Fibroblast of lung (primary cell): ENCODE data around the gene APOL3. TPM values are rescaled to one million over a fixed set of nuclear protein-coding genes. Genes with fewer than 3 reads are reported as not detected.
A peak's percentile ranks its signal among the peaks of the same experiment; 100 is the strongest.

Experiments
- DNase-seq, 2 donors: peaks; one replicate each; pipeline versions ENCODE4 v3.0.0 to v3.0.0-alpha.2; 2010; ENCODE audit warnings: low read depth in 2 of 2
- H2AFZ ChIP-seq: 2 replicates; pipeline ENCODE4 v1.5.1; 2012; ENCODE audit warnings: low read length, control low read depth, inconsistent platforms
- H3K27ac ChIP-seq: 2 replicates; pipeline ENCODE4 v1.5.1; 2011; ENCODE audit warnings: low read length, control low read depth; ENCODE audit not compliant: insufficient read depth
- H3K27me3 ChIP-seq: 2 replicates; pipeline ENCODE4 v1.5.1; 2011; ENCODE audit warnings: mild to moderate bottlenecking, low read length; ENCODE audit not compliant: control insufficient read depth, insufficient read depth
- H3K36me3 ChIP-seq: 2 replicates; pipeline ENCODE4 v1.5.1; 2011; ENCODE audit warnings: low read length; ENCODE audit not compliant: control insufficient read depth, insufficient read depth
- H3K4me1 ChIP-seq: 2 replicates; pipeline ENCODE4 v1.5.1; 2011; ENCODE audit warnings: low read length; ENCODE audit not compliant: control insufficient read depth, insufficient read depth; ENCODE audit errors: extremely low read depth
- H3K4me2 ChIP-seq: 2 replicates; pipeline ENCODE4 v1.5.1; 2011; ENCODE audit warnings: low read length, control low read depth; ENCODE audit not compliant: insufficient read depth; ENCODE audit errors: extremely low read depth
- H3K4me3 ChIP-seq, 4 experiments: fragments of 200-600 bp in 1 of 4; sonication (generic) in 1 of 4; replicated peaks in 1 of 4; 2 replicates each; pipeline ENCODE4 v1.5.1; 2011 to 2016; ENCODE audit warnings: low read length in 4 of 4, low read depth in 3 of 4, mild to moderate bottlenecking in 3 of 4, control low read depth in 2 of 4, inconsistent platforms in 1 of 4, mixed read lengths in 1 of 4; ENCODE audit not compliant: insufficient read depth in 1 of 4; ENCODE audit errors: control extremely low read depth in 1 of 4
- H3K79me2 ChIP-seq: 2 replicates; pipeline ENCODE4 v1.5.1; 2012; ENCODE audit warnings: mild to moderate bottlenecking, low read length, inconsistent platforms; ENCODE audit not compliant: control insufficient read depth, insufficient read depth
- H3K9ac ChIP-seq: 2 replicates; pipeline ENCODE4 v1.5.1; 2011; ENCODE audit warnings: mild to moderate bottlenecking, low read length, control low read depth; ENCODE audit not compliant: insufficient read depth
- H3K9me3 ChIP-seq: 2 replicates; pipeline ENCODE4 v1.5.1; 2012; ENCODE audit warnings: low read depth, low read length; ENCODE audit not compliant: control insufficient read depth, insufficient read depth
- H4K20me1 ChIP-seq: 2 replicates; pipeline ENCODE4 v1.5.1; 2011; ENCODE audit warnings: low read length; ENCODE audit not compliant: control insufficient read depth, insufficient read depth; ENCODE audit errors: extremely low read depth
- CTCF ChIP-seq, 2 donors: IDR thresholded peaks in 1 of 2; conservative IDR thresholded peaks in 1 of 2; 1 replicate in 1 of 2; 2 replicates in 1 of 2; pipeline ENCODE4 v1.5.1; 2011 to 2012; ENCODE audit warnings: low read length in 2 of 2, control low read depth in 1 of 2, inconsistent platforms in 1 of 2, low read depth in 1 of 2, mild to moderate bottlenecking in 1 of 2
- EZH2 ChIP-seq: IDR thresholded peaks from 2 replicates; pipeline ENCODE4 v1.5.1; 2012; ENCODE audit warnings: low read length, control low read depth, mild to moderate bottlenecking; ENCODE audit errors: missing control alignments
- polyA plus RNA-seq, 2 donors: library from polyadenylated mRNA; depleted of rRNA in 1 of 2; stranded (reverse) in 1 of 2; unstranded in 1 of 2; fragments of >200 nt; gene quantifications; 2 replicates each; pipeline ENCODE4 v1.2.1, GENCODE V29; 2011 to 2012; ENCODE audit warnings: missing spikeins in 1 of 2
- total RNA-seq: library from RNA; depleted of rRNA; stranded (reverse); fragments of >200 nt; gene quantifications from 2 replicates; pipeline ENCODE4 v1.2.1, GENCODE V29; 2014

APOL3 gene
- total and polyA plus RNA-seq, 2 donors (not counting 1 experiment from before 2014, with no cell fraction given), result 22.5 to 42.3 TPM

- no peak for DNase-seq
- Histone ChIP-seq H3K79me2 (no peaks in the 10 kb centered on the region), H3K36me3 (no peaks in the 10 kb centered on the region), H3K27me3 (no peaks in the 10 kb centered on the region), H3K9ac (no peak overlapping the region), H4K20me1 (no peaks in the 10 kb centered on the region), H3K27ac (no peak overlapping the region), H3K9me3 (no peaks in the 10 kb centered on the region), H2AFZ (no peak overlapping the region), H3K4me1 (peaks cover 4% of the 10 kb centered on the region), H3K4me2 (no peak overlapping the region), H3K4me3 (no peak overlapping the region)
- no peak for TF ChIP-seq EZH2
- TF ChIP-seq CTCF (conservative IDR thresholded peaks at IDR 0.05 in 1 of 2, IDR thresholded peaks at IDR 0.05 in 1 of 2; ENCODE audit: low read depth in 1 of 2, low read length in 2 of 2), result no peak
These were observed 38.0 kb upstream of the APOL3 start for GRCh38 chr22:36198536-36198935.

- no peak for DNase-seq
- Histone ChIP-seq H3K9me3 (no peaks in the 10 kb centered on the region), H2AFZ (no peak overlapping the region), H3K79me2 (no peaks in the 10 kb centered on the region), H3K27ac (no peak overlapping the region), H3K4me1 (peaks cover 4% of the 10 kb centered on the region), H3K4me2 (no peak overlapping the region), H3K27me3 (no peaks in the 10 kb centered on the region), H3K4me3 (no peak overlapping the region), H4K20me1 (no peaks in the 10 kb centered on the region), H3K36me3 (no peaks in the 10 kb centered on the region), H3K9ac (no peak overlapping the region)
- TF ChIP-seq CTCF (conservative IDR thresholded peaks at IDR 0.05 in 1 of 2, IDR thresholded peaks at IDR 0.05 in 1 of 2; ENCODE audit: low read depth in 1 of 2, low read length in 2 of 2), result no peak
- TF ChIP-seq EZH2, result no peak
These were observed 37.1 kb upstream of the APOL3 start for GRCh38 chr22:36197514-36198146.

DNA sequence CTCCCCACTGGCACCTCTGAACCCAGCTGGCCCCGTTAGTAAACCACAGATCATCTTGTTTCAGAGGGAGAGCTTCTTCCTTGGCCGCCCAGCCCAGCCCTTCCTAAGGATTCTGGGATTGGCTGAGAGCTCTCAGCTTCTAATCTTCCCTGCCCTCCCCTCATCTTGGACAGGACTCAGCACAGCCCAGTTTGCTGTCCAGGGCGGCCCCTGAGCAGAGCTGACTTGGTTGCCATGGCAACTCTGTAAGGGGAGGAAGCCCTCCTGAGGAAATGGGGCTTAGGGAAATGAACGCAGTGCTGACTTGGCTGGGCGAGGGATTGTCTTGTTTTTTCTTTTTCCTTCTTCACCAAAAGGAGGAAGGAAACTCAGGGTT, 36.5 kb upstream of the APOL3 start:
- H3K36me3 ChIP-seq, result no peaks in the 10 kb centered on the region
- no peak overlapping the region for H3K27ac ChIP-seq
- TF ChIP-seq CTCF (conservative IDR thresholded peaks at IDR 0.05 in 1 of 2, IDR thresholded peaks at IDR 0.05 in 1 of 2; ENCODE audit: low read depth in 1 of 2, low read length in 2 of 2) (no peak), EZH2 (no peak)
- no peak overlapping the region for H3K4me2 ChIP-seq
- H3K9me3 ChIP-seq, result no peaks in the 10 kb centered on the region
- DNase-seq, result peak; percentile 56 to 80
- H3K4me1 ChIP-seq, result peaks cover 4% of the 10 kb centered on the region
- H2AFZ ChIP-seq, result no peak overlapping the region
- H3K9ac ChIP-seq, result no peak overlapping the region
- H3K4me3 ChIP-seq, result no peak overlapping the region
- no peaks in the 10 kb centered on the region for H3K79me2 ChIP-seq
- no peaks in the 10 kb centered on the region for H3K27me3 ChIP-seq
- no peaks in the 10 kb centered on the region for H4K20me1 ChIP-seq
